GM19025 (cell line): ENCODE results near the gene CCNA2.
A peak's percentile ranks its signal among the peaks of the same experiment; 100 is the strongest.

ENCODE experiments used
- ATAC-seq: cut with Tn5 transposase; IDR thresholded peaks from one replicate; pipeline ENCODE4 v1.9.1; 2021; ENCODE audit warnings: mild to moderate bottlenecking, low read depth, moderate library complexity; ENCODE audit not compliant: unreplicated experiment

Gene CCNA2

GRCh38 chr4:121823505-121824170, at the start of gene CCNA2:
Gene CCNA2, minus strand, starts transcription at chr4:121823883. Its CDS starts 255 bp downstream, at chr4:121823628.
- peak; percentile 92 for ATAC-seq

- ATAC-seq = peak; percentile 100
Observed at GRCh38 chr4:121869841-121870822, 46.4 kb upstream of the CCNA2 start, which contains the start of gene BBS7. Gene BBS7, minus strand, starts transcription at chr4:121870474. Its CDS starts 161 bp downstream, at chr4:121870313.

DNA sequence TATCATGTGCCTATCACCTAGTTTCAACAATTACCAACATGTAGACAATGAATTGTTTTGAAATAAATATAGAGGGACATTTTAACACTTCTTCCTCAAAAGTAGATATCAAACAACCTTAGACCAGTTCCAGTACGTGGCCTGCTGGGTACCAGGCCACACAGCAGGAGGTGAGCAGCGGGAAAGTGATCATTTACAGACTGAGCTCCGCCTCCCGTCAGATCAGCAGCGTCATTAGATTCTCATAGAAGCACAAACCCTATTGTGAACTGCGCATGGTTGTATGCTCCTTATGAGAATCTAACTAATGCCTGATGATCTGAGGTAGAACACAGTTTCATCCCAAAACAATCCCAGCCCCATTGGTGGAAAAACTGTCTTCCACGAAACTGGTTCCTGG, 40.1 kb upstream of the CCNA2 start:
- no peak for ATAC-seq

DNA sequence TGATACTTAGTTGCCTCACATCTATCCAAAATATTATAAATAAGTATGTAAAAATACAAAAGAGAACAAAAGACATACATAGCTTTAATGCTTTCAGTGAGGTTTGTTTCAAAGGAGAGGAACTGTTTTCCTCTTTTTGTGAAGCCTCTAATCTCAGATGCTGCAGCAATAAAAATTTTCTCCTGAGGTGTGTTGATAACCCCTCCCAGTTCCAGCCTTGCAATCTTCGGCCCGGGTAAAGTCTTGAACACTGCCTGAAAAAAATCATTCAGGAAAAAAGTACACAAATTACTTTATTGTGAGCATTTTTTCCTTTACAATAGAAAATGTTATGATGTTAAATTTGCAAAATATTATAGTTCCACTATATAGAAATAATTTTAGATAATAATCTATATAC, 37.7 kb upstream of the CCNA2 start:
- no peak for ATAC-seq

GRCh38 chr4:121860121-121860520, 36.4 kb upstream of the CCNA2 start:
- no peak for ATAC-seq

GRCh38 chr4:121851354-121851753, 27.7 kb upstream of the CCNA2 start:
- ATAC-seq = no peak

GRCh38 chr4:121846662-121847061, 23.0 kb upstream of the CCNA2 start:
- ATAC-seq = no peak

DNA sequence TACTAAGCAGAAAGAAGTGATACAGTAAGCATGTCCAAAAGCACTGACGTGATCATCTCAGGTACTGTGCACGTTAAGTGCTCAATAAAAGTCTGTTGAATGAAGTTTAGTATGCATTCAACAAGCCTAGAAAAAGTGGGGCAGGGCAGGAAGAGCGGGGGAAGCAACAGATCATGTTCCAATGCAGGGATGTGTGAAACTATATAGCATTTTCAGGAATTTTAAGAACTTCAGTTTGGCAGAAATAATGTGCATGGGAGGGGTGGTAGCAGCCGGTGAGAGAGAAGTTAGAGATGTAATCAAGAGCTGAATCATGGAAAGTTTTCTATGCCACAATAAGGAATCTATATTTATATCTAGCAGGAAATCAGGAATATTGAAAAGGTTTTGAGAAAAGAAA, 19.2 kb upstream of the CCNA2 start:
- ATAC-seq = no peak

- ATAC-seq = no peak
Observed at GRCh38 chr4:121838136-121838535, 14.5 kb upstream of the CCNA2 start.

- no peak for ATAC-seq
Observed at GRCh38 chr4:121829511-121829910, 5.8 kb upstream of the CCNA2 start.

- no peak for ATAC-seq
Observed at GRCh38 chr4:121827853-121828252, 4.2 kb upstream of the CCNA2 start.

DNA sequence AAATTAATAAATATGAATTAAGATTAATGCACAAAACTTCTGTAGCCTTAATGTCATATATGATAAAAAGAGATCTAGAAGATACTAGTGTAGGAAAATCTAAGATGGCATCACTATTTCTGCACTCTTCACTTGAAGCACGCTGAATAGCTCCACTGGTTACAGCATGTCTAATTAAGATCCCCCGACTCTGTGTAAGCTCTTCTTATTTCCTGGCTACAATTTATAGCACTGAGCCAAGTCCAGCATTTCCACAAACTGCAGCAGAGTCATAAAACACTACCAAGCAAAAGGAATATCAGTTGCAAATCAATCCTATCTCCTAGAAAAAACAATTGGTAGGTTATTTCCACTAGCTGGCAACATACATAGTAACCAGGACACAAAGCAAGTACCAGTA, 1.3 kb upstream of the CCNA2 start:
- ATAC-seq = no peak

DNA sequence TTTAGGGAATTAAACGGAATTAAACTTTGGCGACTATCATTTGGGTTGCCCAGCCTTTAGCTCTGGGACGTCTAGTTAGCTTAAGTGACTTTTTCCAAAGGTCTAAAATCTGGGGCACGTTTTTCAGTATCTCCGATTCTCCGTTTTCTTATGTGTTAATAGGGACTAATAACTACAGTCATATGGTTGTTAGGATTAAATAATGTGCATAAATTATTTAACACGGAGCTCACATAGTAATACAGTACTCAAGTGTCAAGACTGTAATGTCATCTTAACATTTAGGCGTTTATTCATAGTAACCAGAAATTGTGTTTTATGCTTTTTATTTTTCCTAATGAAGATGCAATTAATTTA, 466 bp upstream of the CCNA2 start:
- ATAC-seq = peak; percentile 0

GRCh38 chr4:121822796-121823504, 733 bp downstream of the CCNA2 start:
- ATAC-seq = peak; percentile 23

- ATAC-seq = no peak
Observed at GRCh38 chr4:121822047-121822446, 1.6 kb downstream of the CCNA2 start.

DNA sequence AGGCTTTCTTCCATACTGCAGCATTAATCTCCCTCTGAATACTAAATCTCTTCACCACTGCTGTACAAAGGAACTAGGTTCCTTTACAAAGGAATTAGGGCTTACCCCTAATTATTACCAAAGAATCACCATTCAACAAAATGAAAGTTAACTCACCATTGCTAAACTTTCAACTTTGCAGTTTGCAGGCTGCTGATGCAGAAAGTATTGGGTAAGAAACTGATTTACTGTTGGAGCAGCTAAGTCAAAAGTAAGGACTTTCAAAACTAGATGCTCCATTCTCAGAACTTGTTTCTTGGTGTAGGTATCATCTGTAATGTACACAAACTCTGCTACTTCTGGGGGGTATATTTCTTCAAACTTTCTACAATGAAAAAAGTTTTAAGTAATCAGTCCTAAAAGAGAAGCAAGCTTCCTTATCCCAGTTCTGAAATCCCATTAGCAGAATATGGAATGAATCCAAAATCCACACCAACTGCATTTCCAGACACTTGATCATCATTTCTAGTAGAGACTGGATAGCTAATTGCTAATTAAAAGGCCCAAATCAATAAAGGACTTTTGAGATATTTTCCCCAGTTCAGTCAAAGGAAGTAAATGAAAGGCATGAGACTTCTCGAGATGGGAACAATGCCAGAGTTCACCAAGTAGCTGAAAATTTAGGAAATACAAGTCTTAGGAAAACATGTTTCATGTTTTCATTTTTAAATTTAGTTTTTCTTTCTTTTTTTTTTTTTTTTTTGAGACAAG, 4.3 kb downstream of the CCNA2 start:
- no peak for ATAC-seq

DNA sequence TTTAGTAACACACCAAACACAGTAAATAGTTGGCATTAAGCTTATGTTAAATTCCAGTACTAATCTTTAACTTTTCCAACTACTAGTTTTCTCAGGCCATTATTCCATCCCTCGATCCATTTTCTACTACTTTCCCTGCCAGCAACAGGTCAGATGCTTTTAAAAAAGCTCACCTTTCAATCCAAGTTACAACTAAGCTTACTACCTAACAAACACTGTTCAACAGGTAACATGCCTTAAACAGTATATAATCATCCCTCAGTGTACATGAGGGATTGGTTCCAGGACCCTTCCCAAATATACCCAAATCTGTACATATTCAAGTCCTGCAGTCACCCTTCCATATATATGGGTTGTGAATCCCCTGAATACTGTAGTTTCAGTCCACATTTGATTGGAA, 5.5 kb downstream of the CCNA2 start:
- ATAC-seq = no peak

- ATAC-seq = no peak
Observed at GRCh38 chr4:121817701-121818100, 6.0 kb downstream of the CCNA2 start.

- no peak for ATAC-seq
Observed at GRCh38 chr4:121817006-121817405, 6.7 kb downstream of the CCNA2 start.

DNA sequence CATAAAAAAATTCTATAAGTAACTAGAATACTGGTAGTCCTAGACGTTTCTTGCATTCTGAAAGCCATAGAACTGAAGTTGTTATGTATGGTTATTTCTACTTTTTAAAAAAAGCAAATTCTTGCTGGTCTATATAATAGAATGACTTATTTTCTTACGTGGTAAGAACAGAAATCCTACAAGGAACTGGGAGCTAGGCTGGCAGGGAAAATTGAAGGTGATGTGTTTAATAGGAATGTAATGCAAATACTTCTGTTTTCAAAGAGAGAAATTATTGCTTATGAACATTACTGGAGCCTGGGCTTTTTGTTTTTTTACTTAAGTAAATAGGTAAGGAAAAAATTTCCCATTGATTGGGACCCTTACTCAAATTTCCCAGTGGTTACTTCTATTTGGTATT, 8.9 kb downstream of the CCNA2 start:
- ATAC-seq = no peak
